H1 (cell line): Measurements from ENCODE around the gene PSORS1C2. TPM values are rescaled to one million over a fixed set of nuclear protein-coding genes. Genes with fewer than 3 reads are reported as not detected.
A peak's percentile ranks its signal among the peaks of the same experiment; 100 is the strongest.

Experiments used
- CTCF ChIA-PET: fragments of 300-600 bp; sonication (Branson Sonifier 250); formaldehyde crosslinking; loops from one replicate; lab custom pipeline; 2021; ENCODE audit not compliant: partially characterized antibody; lab: Charles Lee
- POLR2A ChIA-PET: fragments of 300-600 bp; sonication (Branson Sonifier 250); formaldehyde crosslinking; loops from one replicate; lab custom pipeline; 2021; ENCODE audit warnings: inconsistent platforms; ENCODE audit not compliant: partially characterized antibody; lab: Charles Lee
- DNase-seq, 2 experiments: peaks; one replicate each; pipeline versions ENCODE4 v3.0.0 to v3.0.0-alpha.2; 2010 to 2022; ENCODE audit warnings: low spot score in 2 of 2, low read depth in 1 of 2, mixed read lengths in 1 of 2
- FAIRE-seq: peaks from 2 replicates; lab custom pipeline; 2011; peaks lifted over from hg19 to GRCh38; lab: Jason Lieb, UNC
- H2AFZ ChIP-seq: 2 replicates; pipeline ENCODE4 v1.8.1; 2012; ENCODE audit warnings: low read length, inconsistent platforms
- H2AK5ac ChIP-seq: 2 replicates; pipeline ENCODE4 v1.6.1; 2013; ENCODE audit warnings: low read depth, low read length
- H2BK120ac ChIP-seq: replicated peaks from 2 replicates; pipeline ENCODE3; 2013; ENCODE audit warnings: low read depth, low read length, inconsistent platforms
- H2BK12ac ChIP-seq: 2 replicates; pipeline ENCODE4 v1.6.1; 2013; ENCODE audit warnings: low read depth, low read length
- H2BK15ac ChIP-seq: 2 replicates; pipeline ENCODE4 v1.6.1; 2013; ENCODE audit warnings: low read length
- H2BK20ac ChIP-seq: 2 replicates; pipeline ENCODE4 v1.6.1; 2013; ENCODE audit warnings: low read length
- H2BK5ac ChIP-seq: 2 replicates; pipeline ENCODE4 v1.6.1; 2013; ENCODE audit warnings: low read depth, low read length
- H3K14ac ChIP-seq: 2 replicates; pipeline ENCODE4 v1.6.1; 2013; ENCODE audit warnings: inconsistent platforms; ENCODE audit not compliant: insufficient read length
- H3K18ac ChIP-seq: 2 replicates; pipeline ENCODE4 v1.6.1; 2013; ENCODE audit warnings: low read length; ENCODE audit errors: extremely low read depth
- H3K23ac ChIP-seq: 2 replicates; pipeline ENCODE4 v1.6.1; 2013; ENCODE audit warnings: inconsistent platforms; ENCODE audit not compliant: insufficient read length
- H3K23me2 ChIP-seq: 2 replicates; pipeline ENCODE4 v1.6.1; 2013; ENCODE audit warnings: low read depth, low read length
- H3K27ac ChIP-seq: 2 replicates; pipeline ENCODE4 v1.6.1; 2011; ENCODE audit warnings: low read depth, low read length, inconsistent platforms
- H3K27me3 ChIP-seq, 4 experiments: replicated peaks in 1 of 4; 1 replicate in 1 of 4; 2 replicates in 3 of 4; pipeline versions ENCODE4 v1.6.1 to v1.8.1; 2011 to 2013; ENCODE audit warnings: low read length in 3 of 4, mild to moderate bottlenecking in 3 of 4, inconsistent platforms in 2 of 4, mixed read lengths in 2 of 4, moderate library complexity in 1 of 4; ENCODE audit not compliant: control insufficient read depth in 3 of 4, insufficient read depth in 3 of 4; ENCODE audit errors: extremely low read depth in 1 of 4
- H3K36me3 ChIP-seq, 4 experiments: 2 replicates each; pipeline versions ENCODE4 v1.6.1 to v1.8.1; 2011 to 2013; ENCODE audit warnings: mild to moderate bottlenecking in 4 of 4, low read length in 3 of 4, moderate library complexity in 2 of 4, control low read depth in 1 of 4, inconsistent platforms in 1 of 4; ENCODE audit not compliant: insufficient read depth in 4 of 4, control insufficient read depth in 2 of 4
- H3K4ac ChIP-seq: replicated peaks from 2 replicates; pipeline ENCODE3; 2013; ENCODE audit warnings: low read length, low read depth, mixed read lengths, inconsistent platforms; ENCODE audit not compliant: insufficient read length
- H3K4me1 ChIP-seq, 4 experiments: replicated peaks in 1 of 4; 1 replicate in 1 of 4; 2 replicates in 3 of 4; pipeline versions ENCODE4 v1.6.1 to v1.8.1; 2011 to 2013; ENCODE audit warnings: low read length in 3 of 4, inconsistent platforms in 2 of 4, mixed read lengths in 1 of 4; ENCODE audit not compliant: insufficient read depth in 4 of 4, control insufficient read depth in 3 of 4
- H3K4me2 ChIP-seq, 2 experiments: 2 replicates each; pipeline versions ENCODE4 v1.6.1 to v1.8.1; 2011 to 2013; ENCODE audit warnings: low read depth in 2 of 2, low read length in 2 of 2, control low read depth in 1 of 2, inconsistent platforms in 1 of 2, mild to moderate bottlenecking in 1 of 2; ENCODE audit not compliant: insufficient read depth in 1 of 2
- H3K4me3 ChIP-seq, 4 experiments: fragments of 200-600, 300-600 bp in 1 of 4; sonication (generic), shearing (Covaris generic), sonication (Bioruptor Twin) in 1 of 4; 2 replicates each; pipeline versions ENCODE4 v1.5.1 to v1.8.1; 2011 to 2016; ENCODE audit warnings: low read length in 4 of 4, low read depth in 3 of 4, control low read depth in 2 of 4, inconsistent platforms in 2 of 4, mild to moderate bottlenecking in 2 of 4, mixed read lengths in 1 of 4, moderate library complexity in 1 of 4; ENCODE audit not compliant: insufficient read depth in 2 of 4; ENCODE audit errors: extremely low read depth in 1 of 4
- H3K56ac ChIP-seq: replicated peaks from 2 replicates; pipeline ENCODE3; 2013; ENCODE audit warnings: low read depth, mild to moderate bottlenecking, mixed read lengths, low read length, inconsistent platforms; ENCODE audit not compliant: insufficient read length
- H3K79me1 ChIP-seq: 2 replicates; pipeline ENCODE4 v1.6.1; 2013; ENCODE audit warnings: low read depth, low read length, control low read depth
- H3K79me2 ChIP-seq, 2 experiments: 2 replicates each; pipeline versions ENCODE4 v1.6.1 to v1.8.1; 2012 to 2013; ENCODE audit warnings: low read length in 2 of 2, mild to moderate bottlenecking in 2 of 2, inconsistent platforms in 1 of 2; ENCODE audit not compliant: insufficient read depth in 2 of 2, control insufficient read depth in 1 of 2
- H3K9ac ChIP-seq, 4 experiments: replicated peaks in 1 of 4; 1 replicate in 1 of 4; 2 replicates in 3 of 4; pipeline versions ENCODE4 v1.6.1 to v1.8.1; 2011 to 2013; ENCODE audit warnings: low read depth in 3 of 4, low read length in 3 of 4, control low read depth in 2 of 4, mild to moderate bottlenecking in 2 of 4, moderate library complexity in 2 of 4, inconsistent platforms in 1 of 4; ENCODE audit errors: extremely low read depth in 1 of 4
- H3K9me3 ChIP-seq, 2 experiments: 2 replicates each; pipeline versions ENCODE4 v1.6.1 to v1.8.1; 2012 to 2013; ENCODE audit warnings: mild to moderate bottlenecking in 2 of 2, moderate library complexity in 2 of 2, control low read depth in 1 of 2, inconsistent platforms in 1 of 2, low read depth in 1 of 2, low read length in 1 of 2, mixed read lengths in 1 of 2; ENCODE audit not compliant: insufficient read depth in 2 of 2
- H4K20me1 ChIP-seq, 2 experiments: replicated peaks in 1 of 2; 2 replicates each; pipeline versions ENCODE3 to v1.8.1; 2011 to 2013; ENCODE audit warnings: inconsistent platforms in 2 of 2, low read length in 2 of 2, mild to moderate bottlenecking in 1 of 2; ENCODE audit not compliant: insufficient read depth in 2 of 2, control insufficient read depth in 1 of 2
- H4K5ac ChIP-seq: 2 replicates; pipeline ENCODE4 v1.6.1; 2013; ENCODE audit warnings: low read length, low read depth, mixed read lengths, inconsistent platforms; ENCODE audit not compliant: insufficient read length
- H4K8ac ChIP-seq: 2 replicates; pipeline ENCODE4 v1.8.0; 2013; ENCODE audit warnings: mild to moderate bottlenecking, moderate library complexity, low read length, inconsistent platforms; ENCODE audit not compliant: insufficient read depth; ENCODE audit errors: extremely low read depth
- H4K91ac ChIP-seq: replicated peaks from 2 replicates; pipeline ENCODE3; 2013; ENCODE audit warnings: low read length, mixed read lengths, inconsistent platforms; ENCODE audit not compliant: insufficient read length
- CBX8 ChIP-seq: fragments of 300-800, 300-1000 bp; sonication (generic); IDR thresholded peaks from 2 replicates; pipeline ENCODE4 v1.7.1; 2016; ENCODE audit warnings: low read depth, low read length, borderline replicate concordance
- CEBPB ChIP-seq: IDR thresholded peaks from 2 replicates; pipeline ENCODE4 v1.6.1; 2012; ENCODE audit warnings: low read depth, low read length
- KDM1A ChIP-seq: fragments of 200-600, 300-600 bp; sonication (generic); IDR thresholded peaks from 2 replicates; pipeline ENCODE4 v1.7.1; 2016; ENCODE audit warnings: mild to moderate bottlenecking, low read length, borderline replicate concordance
- KDM5A ChIP-seq: fragments of 200-600 bp; IDR thresholded peaks from 2 replicates; pipeline ENCODE4 v1.7.1; 2012; ENCODE audit warnings: mild to moderate bottlenecking, low read length, inconsistent platforms, mixed read lengths
- SRF ChIP-seq: IDR thresholded peaks from 2 replicates; pipeline ENCODE4 v1.6.1; 2011; ENCODE audit warnings: mild to moderate bottlenecking, low read depth, low read length, moderate library complexity
- TAF1 ChIP-seq: IDR thresholded peaks from 2 replicates; pipeline ENCODE4 v1.6.1; 2011; ENCODE audit warnings: mild to moderate bottlenecking, low read depth, low read length
- WGBS, 2 experiments: shearing (Covaris generic) in 1 of 2; methylation state at CpG; one replicate each; pipeline versions ENCODE4 v1.1.6 to v1.1.7; 2013 to 2015; ENCODE audit warnings: low lambda C conversion rate in 2 of 2, mixed read lengths in 2 of 2, inconsistent platforms in 1 of 2, low coverage in 1 of 2, missing lambda C conversion rate in 1 of 2; ENCODE audit not compliant: insufficient replicate concordance in 2 of 2, insufficient coverage in 1 of 2, insufficient read length in 1 of 2; ENCODE audit errors: extremely low coverage in 1 of 2, missing lambda C conversion rate in 1 of 2; 5-methylcytosine and 5-hydroxymethylcytosine counted together
- polyA plus RNA-seq, 7 experiments: library from polyadenylated mRNA; depleted of rRNA in 3 of 7; stranded (reverse) in 5 of 7; unstranded in 2 of 7; fragments of >200 nt in 5 of 7; fragments of 200-250 nt in 2 of 7; gene quantifications; 1 replicate in 5 of 7; 2 replicates in 1 of 7; 4 replicates in 1 of 7; pipeline versions ENCODE4 v1.2.1 to v1.2.3, GENCODE V29; 2011 to 2013; ENCODE audit warnings: missing spikeins in 2 of 7, mixed read lengths in 2 of 7
- total RNA-seq: library from RNA; stranded (reverse); fragmentation: NEBNext Ultra II Directional; extraction: Animal tissue kit (Norgen Biotek cat#: 25700); gene quantifications from 2 replicates; pipeline ENCODE4 v1.2.1, GENCODE V29; 2021

PSORS1C2 gene
- total and polyA plus RNA-seq, 2 of the 8 experiments (the other 6 are each of a cell fraction or from before 2014, with no cell fraction given), result 0.11 TPM; not detected in 1

GRCh38 chr6:31125162-31125561, 13.7 kb downstream of the PSORS1C2 start:
- H3K79me2 ChIP-seq, result no peaks in the 10 kb centered on the region
- no peak overlapping the region for H3K4ac ChIP-seq
- H4K5ac ChIP-seq, result no peak overlapping the region
- H3K14ac ChIP-seq, result no peak overlapping the region
- H3K23ac ChIP-seq, result no peak overlapping the region
- no peaks in the 10 kb centered on the region for H3K79me1 ChIP-seq
- H3K27ac ChIP-seq, result no peak overlapping the region
- ChIA-PET CTCF (interaction anchor here (0.7 to 13.5 kb wide), 5 partner anchors 10 to 446 kb away, joined by 3 to 187 read pairs (median 41); partner anchors contain the start of genes C6orf15, PSORS1C1 and PSORS1C2), POLR2A (interaction anchor here (1.0 to 68.5 kb wide), 2 partner anchors 9 to 44 kb away, joined by 3 to 2251 read pairs; partner anchors contain the start of genes CCHCR1, POU5F1, PSORS1C2 and TCF19)
- H2AK5ac ChIP-seq, result no peak overlapping the region
- H3K27me3 ChIP-seq, result no peaks in the 10 kb centered on the region; a peak in 1 of 7 replicates
- no peaks in the 10 kb centered on the region for H4K20me1 ChIP-seq
- H3K4me2 ChIP-seq, result no peak overlapping the region
- peak overlapping the region; percentile 88 for H2AFZ ChIP-seq
- peak overlapping the region; percentile 34; the same call in 1 of the 2 replicates for H2BK20ac ChIP-seq
- no peak overlapping the region for H3K56ac ChIP-seq
- H3K9ac ChIP-seq, result no peak overlapping the region
- H3K23me2 ChIP-seq, result no peaks in the 10 kb centered on the region
- peaks cover 0 to 3% (median 0%) of the 10 kb centered on the region in 4 experiments; a peak in 2 of 7 replicates for H3K4me1 ChIP-seq
- DNase-seq, result no peak
- no peak overlapping the region for H4K91ac ChIP-seq
- no peak overlapping the region for H4K8ac ChIP-seq
- H2BK15ac ChIP-seq, result peak overlapping the region; percentile 96
- no peak overlapping the region for H2BK120ac ChIP-seq
- no peaks in the 10 kb centered on the region for H3K9me3 ChIP-seq
- no peak for FAIRE-seq
- no peak overlapping the region for H2BK5ac ChIP-seq
- no peak overlapping the region for H3K4me3 ChIP-seq
- H2BK12ac ChIP-seq, result no peak overlapping the region
- whole genome bisulfite sequencing, 2 experiments, result 80% methylated on average over 8 of the region's 8 CpGs; no CpG with 5 or more reads in 1 of the 2 experiments
- no peaks in the 10 kb centered on the region for H3K36me3 ChIP-seq
- H3K18ac ChIP-seq, result peak overlapping the region; percentile 24; the same call in 1 of the 2 replicates
- TF ChIP-seq CBX8 (no peak), CEBPB (no peak), KDM5A (no peak), KDM1A (no peak), TAF1 (no peak), SRF (no peak)
